Epidermal melanocyte (primary cell): ENCODE data around the gene PPP6R1.
"Not testable (repeated sequence)": the region's sequence is repeated elsewhere in the genome, so short reads cannot be mapped to it uniquely, and the experiment has no call there.

ENCODE experiments used
- DNase-seq: peaks from one replicate; pipeline ENCODE4 v3.0.0; 2011; ENCODE audit warnings: low spot score; ENCODE audit not compliant: insufficient read length

Gene PPP6R1

DNA sequence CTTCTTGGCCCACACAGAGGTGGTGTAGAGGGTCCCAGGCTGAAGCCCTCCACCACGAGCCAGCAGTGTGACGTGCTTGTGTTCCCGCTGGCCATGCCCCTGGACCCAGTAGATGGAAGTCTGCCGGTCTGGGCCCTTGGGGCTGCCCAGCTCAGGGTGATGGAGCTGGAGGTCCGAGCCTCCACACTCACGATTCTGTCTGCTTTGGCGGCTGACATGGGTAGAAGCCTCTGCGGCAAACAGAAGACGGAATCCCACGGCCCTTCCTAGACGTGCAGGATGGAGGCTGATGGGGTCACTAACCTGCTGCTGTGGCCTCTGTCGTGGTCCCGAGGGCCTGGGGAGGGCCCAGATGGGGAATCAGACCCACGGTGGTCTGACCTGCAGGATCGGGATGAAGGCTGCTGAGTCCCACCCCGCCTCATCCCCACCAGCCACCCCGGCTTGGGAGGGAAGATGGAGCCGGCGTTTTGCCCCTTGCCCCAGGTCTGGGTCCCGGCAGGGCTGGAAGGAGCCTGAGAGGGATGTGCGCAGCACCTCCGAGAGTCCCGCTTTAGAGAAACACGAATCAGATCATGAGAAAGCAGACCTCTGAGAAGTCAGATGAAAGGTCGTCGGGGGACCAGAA lies 34.7 kb downstream of the PPP6R1 start:
- DNase-seq = no peak

DNA sequence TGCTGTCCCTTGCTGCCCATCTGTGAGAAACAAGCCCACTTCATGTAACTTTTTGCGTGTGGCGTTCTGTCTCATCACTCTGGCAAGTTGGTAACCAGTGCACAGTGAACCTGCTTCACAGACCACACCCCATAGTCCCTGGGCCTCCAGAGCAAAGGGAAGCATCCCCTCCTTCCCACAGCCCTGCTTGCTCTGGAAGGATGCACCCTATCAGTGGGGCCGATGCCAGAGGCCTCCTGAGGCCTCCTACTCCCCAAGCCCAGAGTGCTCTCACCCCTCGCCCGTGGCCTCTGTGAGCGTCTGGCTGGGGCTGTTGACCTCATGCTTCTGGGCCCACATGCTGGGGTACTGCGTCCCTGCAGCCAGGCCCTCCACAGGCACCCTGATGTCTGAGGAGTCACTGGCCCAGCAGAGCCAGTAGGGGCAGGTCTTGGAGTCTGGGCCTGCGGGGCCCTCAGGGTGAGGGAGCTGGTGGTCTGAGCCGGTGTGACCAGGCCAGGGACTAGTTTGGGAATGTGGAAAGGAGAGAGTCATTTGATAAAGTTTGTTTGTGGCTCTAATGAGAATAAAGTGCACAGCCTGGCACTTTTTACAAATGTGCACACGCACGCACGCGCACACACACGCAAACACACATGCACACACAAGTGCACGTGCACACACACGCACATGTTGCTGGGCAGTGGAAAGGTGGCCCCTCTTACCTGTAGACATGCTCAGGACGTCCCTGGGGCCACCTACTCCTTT lies 35.4 kb downstream of the PPP6R1 start:
- no peak for DNase-seq

DNA sequence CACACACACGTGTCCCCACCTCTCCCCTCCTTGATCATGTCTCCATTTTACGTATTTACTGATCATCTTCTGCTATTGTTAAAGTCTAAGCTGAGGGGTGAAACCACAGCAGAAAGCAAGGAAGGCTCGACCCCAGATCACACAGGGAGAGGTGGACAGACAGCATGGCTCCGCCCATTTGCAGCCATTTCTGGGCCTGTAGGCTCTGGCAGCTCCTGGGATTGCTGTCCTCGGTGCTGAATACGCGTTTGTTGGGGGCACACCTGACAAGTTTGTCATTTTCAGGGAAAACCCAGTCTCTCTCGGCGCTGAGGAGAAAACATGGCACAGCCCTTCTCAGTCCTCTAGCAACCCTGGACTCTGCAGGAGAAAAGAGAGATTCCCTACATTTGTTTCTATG lies 38.3 kb downstream of the PPP6R1 start:
- DNase-seq = no peak

DNA sequence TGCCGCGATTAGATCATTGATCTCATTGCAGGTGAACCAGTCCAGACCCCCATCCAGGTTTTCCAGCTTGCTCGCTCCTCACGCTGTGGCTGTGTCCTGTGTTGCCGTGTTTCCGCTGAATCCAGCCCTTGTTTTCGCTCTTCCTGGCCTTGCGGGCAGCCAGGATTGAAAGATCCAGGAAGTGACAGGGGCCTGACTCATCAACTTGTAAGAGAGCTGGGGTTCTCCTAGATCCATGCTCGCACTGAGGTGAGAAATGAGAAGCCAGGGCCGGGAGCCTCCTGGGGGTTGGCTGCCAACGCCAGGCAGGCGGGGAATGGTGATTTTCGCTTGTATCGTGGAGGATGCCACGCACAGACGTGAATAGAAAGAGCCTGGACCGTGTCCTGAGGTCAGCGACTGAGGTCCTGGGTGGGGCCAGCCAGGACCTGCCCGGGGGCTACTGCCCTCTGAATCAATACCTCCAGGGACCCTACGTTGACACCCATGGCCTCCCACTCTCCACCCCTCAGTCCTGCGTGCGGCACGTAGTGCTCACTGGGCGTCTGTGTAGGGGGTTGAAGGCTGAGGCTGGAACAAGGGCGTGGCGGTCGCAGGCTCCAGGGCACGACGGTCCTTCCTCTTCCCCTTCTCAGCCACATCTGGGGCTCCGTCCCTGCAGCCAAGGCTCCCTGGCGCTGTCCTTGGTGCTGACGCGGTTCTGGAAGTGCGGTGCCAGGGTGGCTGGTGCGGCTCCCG lies 42.2 kb downstream of the PPP6R1 start:
- peak; percentile 97 for DNase-seq

DNA sequence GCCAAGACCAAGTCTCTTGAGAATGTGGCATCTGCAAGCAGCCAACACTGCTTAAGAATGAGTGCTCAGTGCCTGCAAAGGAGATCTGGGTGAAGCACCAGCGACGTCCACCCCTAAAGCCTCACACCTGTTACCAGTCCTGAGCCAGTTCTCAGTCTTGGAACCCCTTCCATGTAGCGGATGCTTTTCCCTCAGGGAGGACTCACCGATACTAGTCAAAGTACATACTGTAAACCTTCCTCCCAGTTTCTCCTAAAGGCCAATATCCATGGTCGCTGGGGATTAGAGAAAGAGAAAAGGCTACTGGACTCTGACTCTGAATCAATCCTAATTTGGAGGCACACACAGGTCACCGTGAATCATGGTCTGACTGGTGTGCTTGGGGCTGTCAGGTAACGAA lies 45.3 kb downstream of the PPP6R1 start:
- DNase-seq = no peak

DNA sequence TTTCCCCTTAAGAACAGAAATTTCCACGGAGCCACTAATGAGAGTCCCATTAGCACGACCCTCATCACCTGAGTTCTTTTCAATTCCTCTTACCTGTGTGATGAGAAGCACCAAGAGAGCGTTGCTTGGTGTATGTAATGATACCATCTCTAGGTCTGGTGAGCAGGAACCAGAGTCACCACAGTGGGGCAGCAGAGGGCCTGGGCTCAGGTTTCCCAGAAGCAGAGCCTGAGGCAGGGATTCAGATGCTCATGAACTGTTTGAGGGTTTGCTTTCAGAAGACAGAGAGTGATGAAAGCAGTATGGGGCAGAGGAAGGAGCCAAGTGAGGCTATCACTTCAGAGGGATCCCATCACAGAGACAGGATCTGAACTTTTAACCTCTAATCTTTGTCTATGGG lies 46.4 kb downstream of the PPP6R1 start:
- no peak for DNase-seq

DNA sequence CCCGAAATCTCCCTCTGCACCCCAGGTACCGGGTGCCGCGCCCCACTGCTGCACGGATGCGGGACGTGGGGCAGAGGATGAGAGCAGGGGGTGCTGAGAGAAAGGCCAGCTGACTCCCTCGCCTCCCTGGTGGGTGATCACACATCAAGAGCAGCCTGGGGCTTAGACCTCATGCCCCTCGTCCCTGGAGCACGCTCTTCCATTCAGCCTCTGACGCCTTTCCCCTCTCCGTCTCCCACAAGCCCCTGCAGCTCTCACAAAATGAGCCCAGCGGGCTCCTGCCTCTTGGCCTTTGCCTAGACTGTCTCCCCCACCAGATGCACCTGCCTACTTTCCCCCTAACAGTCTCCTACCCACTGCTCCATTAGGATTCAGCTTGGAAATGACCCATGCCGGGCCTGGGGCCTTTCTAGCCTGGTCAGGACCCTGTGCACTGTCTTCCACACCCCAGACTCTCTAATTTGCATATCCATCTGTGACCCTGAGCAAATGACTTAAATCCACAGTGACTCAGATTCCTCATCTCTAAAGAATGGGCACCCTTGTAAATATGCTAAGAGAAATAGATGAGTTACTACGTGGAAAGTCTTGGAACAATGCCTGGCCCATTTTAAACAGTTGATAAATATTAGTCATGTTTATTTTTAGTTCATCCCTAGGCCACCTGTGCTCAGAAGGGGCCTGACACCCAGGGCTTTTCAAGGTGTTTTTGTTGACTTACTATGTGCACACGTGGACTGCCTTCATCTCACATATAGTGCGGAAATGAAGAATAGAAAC lies 48.9 kb downstream of the PPP6R1 start:
- DNase-seq = no peak

DNA sequence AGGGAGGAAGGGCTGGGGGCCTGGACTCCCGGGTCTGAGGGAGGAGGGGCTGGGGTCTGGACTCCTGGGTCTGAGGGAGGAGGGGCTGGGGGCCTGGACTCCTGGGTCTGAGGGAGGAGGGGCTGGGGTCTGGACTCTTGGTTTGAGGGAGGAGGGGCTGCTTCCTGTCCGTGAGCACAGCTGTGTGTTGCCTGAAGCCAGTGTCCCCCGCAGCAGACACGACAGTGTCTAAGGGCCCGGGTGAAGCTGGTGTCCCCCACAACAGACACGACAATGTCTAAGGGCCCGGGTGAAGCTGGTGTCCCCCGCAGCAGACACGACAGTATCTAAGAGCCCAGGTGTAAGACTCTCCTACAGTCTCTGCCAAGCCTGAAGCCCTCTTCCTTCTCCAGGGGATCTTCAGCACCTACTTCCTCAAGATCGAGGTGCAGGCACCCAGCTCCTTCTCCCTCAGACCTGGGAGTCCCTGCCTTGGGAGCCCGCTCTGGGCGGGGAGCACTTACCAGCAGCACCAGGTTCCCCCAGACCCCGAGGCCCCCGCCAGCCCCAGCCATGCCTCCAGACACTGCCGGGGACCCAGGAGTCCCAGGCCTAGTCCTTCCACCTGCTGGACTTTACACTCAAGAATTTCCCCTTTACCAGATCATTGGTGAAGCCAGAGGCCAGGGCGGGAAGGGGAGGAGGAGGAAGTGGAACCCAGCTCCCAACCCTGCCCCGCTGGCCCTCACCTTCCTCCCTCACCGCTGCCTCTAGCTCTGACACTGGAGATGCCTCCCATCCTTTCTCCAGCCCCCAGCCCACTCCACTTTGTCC lies 49.7 kb downstream of the PPP6R1 start, which contains the start of gene PTPRH:
PTPRH (minus strand) TSS at position 622 of the 813 bp plus-strand sequence; CDS start at position 554, 68 bp downstream.
- no peak for DNase-seq

DNA sequence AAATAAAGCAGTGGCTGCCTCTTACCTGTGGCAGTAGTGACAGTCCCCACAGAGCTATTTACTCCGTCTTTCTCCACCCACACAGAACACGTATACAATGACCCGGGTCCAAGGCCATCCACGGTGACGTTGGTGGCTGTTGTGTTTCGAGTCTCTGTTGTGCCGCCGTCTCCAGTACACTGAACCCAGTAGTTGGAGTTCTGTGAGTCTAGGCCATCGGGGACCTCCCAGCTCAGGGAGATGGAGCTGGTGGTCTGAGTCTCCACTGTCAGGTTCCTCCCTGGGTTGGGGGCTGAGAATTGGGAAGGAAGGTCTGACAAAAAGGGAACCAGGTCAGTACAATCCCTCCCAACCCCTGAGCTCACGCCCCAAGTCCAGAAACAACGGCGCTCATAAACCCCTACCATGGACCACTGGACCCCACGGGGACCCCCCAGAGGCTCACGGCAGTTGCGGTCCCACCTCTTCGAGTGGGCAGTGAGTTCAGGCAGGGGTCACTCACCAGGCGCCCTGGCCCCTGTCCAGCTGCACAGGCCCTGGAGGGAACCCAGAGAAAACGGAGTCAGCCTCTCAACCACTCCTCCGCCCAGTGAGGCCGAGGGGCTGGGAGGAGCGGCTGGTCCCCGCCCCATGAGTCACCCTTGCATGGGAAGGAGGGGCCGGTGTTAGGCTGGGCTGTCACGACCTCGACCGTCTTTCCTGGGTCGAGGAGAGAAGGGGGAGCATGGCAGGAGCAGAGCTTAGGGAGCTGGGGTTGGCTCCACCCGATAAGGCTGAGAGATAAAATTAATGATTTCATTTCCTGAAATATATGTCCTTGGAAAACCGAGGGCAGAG lies 51.9 kb downstream of the PPP6R1 start:
- DNase-seq = peak; percentile 96

DNA sequence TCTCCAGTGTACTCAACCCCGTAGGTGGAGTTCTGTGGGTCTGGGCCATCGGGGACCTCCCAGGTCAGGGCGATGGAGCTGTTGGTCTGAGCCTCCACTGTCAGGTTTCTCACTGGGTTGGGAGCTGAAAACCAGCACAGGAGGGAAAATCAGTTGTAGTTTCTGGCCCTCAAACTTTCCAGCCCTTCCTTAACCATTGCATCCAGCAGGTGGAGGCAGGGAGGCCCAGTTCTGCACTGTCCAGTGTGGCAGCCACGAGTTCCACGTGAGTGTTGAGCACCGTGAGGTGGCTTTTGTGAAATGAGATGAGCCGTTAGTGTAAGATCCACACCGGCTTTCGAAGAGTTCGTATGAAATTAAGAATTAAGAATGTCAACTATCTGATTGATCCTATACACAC lies 56.6 kb downstream of the PPP6R1 start:
- not testable (repeated sequence) for DNase-seq

DNA sequence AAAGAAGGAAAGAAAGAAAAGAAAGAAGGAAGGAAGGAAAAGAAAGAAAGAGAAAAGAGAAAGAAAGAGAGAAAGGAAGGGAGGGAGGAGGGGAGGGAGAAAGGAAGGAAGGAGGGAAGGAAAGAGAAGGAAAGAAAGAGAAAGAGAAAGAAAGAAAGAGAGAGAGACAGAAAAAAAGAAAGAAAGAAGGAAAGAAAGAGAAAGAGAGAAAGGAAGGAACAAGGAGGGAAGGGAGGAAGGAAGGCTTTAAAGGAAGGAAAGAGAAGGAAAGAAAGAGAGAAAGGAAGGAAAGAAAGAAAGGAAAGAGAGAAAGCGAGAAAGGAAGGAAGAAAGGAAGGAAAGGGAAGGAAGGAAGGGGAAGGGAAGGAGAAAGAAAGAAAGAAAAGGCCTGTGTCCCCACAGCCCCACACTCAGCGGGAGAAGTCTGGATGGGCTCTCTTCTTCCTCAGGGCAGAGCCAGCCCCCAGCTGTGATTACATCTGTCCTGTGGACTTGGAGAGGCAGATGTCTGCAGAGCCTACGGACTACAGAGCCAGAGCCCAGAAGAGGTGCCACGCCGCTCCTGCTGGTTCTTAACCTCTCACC lies 59.1 kb downstream of the PPP6R1 start:
- DNase-seq = no peak

DNA sequence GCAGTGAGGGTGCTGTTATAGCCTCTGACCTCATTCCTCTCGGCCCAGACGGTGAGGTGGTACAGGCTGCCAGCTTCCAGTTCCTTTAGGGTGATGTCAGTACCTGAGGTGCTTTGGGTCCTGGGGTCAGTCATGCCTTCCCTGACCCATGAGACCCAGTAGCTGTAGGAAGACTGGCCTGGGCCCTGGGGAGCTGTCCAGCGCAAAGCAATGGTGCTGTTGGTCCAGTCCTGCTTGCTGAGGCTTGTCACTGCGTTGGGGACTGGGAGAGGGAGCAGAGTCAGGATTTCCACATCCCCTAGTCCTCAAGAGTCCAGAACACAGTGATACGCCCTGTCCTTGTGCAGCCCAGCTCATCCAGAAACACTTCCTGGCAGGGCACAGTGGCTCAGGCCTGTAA lies 60.2 kb downstream of the PPP6R1 start:
- DNase-seq = no peak

DNA sequence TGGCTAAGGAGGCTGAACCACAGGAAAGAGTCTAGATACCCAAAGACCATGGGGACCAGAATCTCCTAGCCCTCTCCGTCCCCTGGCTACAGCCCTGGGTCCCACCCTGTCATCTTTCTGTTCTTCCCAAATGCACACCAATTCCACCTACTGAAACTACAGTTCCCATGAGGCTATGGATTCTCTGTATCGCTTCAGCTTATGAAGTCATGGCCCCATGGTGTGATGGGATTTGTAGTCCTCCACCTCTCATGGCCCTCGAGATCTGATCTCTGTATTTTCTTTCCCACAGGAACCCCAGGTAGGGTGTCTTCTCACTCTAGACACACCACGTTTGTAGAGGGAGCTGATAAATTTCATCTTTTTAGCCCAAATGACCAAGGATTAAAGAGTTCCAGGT lies 61.3 kb downstream of the PPP6R1 start:
- no peak for DNase-seq

DNA sequence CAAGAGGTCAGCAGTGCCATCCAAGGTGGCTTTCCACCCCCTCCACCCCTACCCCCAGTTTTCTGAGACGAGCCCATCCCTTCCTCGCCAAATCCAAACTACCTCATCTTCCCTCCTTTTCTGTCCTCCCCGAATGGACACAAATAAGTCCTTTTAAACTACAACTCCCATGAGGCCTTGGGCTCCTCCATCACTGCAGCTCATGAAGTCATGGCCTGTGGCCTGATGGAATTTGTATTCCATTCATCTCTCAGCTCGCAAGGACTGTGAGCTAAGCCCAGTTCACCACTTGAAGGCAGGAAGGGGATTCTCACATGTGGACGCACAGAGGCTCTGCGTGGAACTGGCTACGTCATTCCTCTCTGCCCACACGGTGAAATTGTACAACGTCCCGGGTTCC lies 62.0 kb downstream of the PPP6R1 start:
- DNase-seq = no peak

DNA sequence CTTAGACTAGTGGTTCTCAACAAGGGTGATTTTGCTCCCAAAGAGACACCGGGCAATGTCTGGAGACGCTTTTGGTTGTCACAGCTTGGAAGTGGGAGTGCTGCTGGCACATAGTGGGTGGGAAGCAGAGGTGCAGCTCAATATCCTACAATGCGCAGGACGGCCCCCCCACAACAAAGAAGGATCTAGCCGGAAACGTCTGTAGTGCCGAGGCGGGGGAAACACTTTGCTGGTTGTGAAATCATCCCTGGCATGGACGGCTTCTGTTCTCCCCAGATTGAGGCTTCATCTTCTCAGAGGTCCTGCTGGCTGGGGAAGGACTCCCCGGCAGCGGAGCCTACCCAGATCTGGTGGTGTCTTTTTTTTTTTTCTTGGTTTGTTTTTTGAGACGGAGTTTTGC lies 65.3 kb downstream of the PPP6R1 start:
- no peak for DNase-seq

DNA sequence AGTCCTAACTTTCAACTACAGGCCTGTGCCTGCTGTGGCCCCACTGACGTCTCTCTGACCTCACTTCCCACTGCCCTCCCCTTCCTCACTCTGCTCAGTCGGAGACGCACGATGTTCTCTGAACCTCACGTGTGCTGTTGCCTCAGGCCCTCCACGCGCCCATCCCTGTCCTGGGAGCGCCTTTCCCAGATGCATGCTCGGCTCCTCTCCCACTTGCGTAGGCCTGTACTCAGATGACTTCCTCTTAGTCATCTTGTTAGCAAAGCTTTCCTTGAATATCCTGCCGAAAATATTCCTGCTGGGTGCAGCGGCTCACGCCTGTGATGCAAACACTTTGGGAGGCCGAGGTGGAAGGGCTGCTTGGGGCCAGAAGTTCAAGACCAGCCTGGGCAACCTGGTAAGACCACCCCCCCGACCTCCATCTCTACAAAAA lies 69.4 kb downstream of the PPP6R1 start:
- peak; percentile 96 for DNase-seq

DNA sequence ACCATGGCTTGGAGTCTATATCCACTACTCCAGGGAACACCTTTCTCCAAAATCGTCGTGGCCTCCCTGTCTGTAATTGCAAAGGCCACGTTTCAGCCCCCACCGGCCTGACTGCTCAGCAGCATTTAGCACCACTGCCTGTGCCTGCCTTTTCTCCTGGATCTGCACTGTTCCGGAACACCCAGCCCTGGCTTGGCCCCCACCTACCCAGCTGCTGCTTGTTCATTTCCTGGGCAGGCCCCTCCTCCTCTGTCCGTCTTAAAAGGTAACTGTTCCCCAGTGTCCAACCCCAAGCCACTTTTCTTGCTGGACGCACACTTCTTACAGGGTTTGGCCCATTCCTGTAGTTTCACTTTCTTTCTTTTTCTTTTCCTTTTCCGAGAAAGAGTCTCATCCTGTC lies 70.2 kb downstream of the PPP6R1 start:
- no peak for DNase-seq

DNA sequence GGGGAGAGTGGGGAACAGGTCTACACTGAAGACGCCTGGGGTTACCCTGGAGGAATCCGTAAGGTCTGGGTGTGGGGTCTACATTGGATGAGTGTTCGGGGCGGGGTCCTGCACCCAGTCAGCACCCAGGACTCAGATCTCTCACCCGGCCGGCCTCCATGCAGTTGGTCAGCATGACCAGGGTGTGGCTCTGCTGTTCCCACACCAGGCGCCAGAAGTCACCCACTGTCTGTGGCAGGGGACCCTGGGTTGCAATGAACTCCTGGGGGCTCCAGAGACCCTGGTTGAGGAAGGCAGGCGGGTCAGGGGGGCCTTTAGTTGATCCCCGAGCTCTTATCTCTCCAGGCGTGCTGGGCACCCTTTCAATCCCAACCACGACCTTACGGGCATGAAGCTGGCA lies 72.7 kb downstream of the PPP6R1 start:
- no peak for DNase-seq

DNA sequence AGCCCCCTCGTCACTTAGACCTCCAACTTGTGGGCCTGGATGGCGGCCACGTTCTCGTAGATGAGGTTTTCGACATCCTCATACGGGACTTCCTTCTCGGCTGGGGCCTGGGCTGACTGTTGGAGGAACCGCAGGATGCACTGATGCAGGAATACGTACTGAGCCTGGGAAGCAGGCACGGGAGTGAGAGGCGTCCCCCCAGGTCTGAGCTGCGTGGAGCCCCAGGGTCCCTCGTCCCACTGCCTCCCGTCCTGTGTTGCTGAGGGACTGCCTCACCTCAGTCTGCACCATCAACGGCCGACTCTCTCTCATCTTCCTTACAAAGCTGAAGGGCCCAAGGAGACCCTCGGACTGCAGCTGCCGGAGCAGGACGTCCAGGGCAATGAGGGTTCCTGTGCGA lies 77.1 kb downstream of the PPP6R1 start:
- DNase-seq = no peak
